IPS-11a (cell line): ENCODE results near the gene MRPL28.
"Not testable (repeated sequence)": the region's sequence is repeated elsewhere in the genome, so short reads cannot be mapped to it uniquely, and the experiment has no call there.

ENCODE experiments used
- H3K4me3 ChIP-seq: one replicate; pipeline ENCODE4 v1.5.1; 2013; ENCODE audit warnings: low read depth, low read length, control low read depth

Gene MRPL28

DNA sequence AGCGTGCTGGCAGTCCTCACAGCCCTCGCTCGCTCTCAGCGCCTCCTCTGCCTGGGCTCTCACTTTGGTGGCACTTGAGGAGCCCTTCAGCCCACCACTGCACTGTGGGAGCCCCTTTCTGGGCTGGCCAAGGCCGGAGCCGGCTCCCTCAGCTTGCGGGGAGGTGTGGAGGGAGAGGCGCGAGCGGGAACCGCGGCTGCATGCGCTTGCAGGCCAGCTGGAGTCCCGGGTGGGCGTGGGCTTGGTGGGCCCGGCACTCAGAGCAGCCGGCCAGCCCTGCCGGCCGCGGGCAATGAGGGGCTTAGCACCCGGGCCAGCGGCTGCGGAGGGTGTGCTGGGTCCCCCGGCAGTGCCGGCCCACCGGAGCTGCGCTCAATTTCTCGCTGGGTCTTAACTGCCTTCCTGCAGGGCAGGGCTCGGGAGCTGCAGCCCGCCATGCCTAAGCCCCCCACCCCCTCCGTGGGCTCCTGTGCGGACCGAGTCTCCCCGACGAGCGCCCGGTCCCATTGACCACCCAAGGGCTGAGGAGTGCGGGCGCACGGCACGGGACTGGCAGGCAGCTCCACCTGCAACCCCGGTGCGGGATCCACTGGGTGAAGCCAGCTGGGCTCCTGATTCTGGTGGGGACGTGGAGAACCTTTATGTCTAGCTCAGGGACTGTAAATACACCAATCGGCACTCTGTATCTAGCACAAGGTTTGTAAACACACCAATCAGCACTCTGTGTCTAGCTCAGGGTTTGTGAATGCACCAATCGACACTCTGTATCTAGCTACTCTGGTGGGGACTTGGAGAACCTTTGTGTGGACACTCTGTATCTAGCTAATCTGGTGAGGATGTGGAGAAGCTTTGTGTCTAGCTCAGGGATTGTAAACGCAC, 29.0 kb downstream of the MRPL28 start:
- H3K4me3 ChIP-seq, result not testable (repeated sequence)

DNA sequence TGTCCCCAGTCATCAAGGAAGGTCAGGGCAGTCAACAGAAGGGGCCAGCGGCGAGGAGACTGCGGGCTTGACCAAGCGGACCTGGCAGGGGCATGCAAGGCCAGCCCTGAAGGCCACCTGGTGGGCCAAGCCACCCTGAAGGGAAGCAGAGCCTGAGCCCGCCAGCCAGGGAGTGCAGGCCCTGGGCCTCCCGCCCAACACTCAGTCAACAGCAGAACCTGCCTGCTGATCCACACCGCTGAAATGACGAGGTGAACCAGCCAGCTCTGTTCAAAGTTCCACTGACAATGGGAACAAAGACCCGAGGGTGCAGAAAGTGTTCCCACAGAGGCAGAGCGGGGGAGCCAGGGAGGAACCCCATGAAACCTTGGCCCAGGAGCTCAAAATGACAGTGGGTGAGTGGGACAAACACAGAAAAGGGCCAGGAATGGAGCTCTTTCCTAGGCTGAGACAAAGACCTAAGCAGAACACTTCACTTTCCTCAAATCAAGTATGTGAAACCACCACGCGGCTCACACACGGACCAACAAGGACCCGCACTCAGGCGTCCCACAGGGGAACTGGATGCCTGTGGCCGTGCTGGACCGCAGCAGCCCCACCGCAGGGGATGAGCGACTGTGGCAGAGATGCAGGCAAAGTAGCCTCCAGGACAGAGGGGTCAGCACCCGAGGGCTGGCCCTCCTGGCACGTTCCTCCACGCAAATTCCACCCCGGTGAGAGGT, 29.8 kb downstream of the MRPL28 start:
- no peak overlapping the region for H3K4me3 ChIP-seq

DNA sequence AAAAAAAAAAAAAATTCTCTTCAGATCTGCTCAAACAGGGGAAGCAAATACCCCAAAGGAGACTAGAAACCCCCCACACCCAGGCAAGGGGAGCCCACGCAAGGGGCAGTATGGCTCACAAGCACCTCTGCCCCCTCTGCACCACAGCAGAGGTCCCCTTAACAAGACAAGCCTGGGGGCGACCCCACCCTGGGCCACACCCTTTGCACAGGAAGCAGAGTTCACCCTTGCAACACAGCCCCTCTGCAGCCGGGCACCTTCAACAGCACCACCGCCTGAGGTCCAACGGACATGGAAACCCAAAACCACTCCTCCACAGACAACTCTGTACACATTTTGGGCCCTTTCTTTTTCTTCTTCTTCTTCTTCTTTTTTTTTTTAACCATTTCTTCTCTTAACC, 30.7 kb downstream of the MRPL28 start:
- H3K4me3 ChIP-seq, result no peak overlapping the region

DNA sequence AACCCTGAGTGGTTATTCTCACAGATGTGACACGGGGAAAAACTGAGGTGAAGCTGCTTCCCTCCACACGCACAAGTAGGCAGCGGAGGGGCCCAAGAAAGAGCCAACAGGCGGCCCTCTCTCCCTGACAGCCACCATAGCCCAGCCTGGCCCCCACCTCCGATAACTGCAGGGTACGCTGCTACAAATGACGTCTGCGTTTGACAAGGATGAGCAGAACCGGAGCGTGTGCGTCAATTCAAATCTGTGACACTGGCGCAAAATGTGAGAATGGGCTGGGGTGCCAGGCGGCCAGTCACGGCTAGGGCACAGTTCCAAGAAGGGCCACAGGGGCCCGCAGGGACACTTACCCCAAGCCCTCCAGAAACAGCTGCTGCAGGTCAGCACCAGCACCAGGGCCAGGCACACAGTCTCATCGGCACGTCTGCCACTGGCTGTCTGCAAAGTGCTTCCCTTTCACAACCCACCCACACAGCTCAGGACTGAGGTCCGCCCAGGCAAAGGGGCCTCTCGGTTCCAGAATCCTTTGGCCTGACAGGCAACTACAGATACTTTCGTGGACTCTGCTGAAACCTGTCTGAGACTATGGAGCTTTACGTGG, 32.3 kb downstream of the MRPL28 start:
- H3K4me3 ChIP-seq, result no peak overlapping the region

DNA sequence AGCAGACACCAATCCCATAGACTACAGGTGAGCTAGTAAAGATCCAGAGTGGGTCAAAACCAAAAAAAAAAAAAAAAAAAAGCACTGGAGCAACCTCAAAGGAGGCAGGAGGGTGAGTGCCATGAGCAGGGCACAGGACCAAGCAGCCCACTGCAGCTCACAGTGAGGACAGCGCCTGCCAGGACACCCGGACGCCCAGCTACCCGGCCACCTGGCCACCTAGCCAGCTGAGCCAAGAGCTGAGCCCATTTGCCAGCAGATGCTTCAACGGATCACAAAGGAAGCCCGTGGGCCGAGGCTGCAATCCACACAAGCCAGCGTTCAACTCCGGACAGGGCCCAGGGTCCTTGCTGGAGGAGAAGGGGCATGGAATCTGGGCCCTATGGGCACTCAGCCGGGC, 32.9 kb downstream of the MRPL28 start:
- H3K4me3 ChIP-seq, result no peak overlapping the region

DNA sequence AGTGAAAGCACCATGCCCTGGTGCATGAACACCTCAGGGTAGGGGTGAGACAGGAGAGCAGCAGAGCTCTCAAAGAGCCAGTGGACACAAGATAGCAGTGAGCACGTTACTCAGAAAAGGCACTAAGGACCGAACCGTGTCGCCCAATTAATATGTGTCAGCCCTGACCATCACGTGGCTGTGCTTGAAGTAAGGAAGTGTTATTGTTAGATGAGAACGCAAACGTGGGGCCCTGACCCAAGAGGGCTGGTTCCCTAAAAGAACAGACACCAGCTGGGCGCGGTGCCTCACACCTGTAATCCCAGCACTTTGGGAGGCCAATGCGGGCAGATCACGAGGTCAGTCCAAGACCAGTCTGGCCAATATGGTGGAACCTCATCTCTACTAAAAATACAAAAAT, 34.1 kb downstream of the MRPL28 start:
- H3K4me3 ChIP-seq, result no peak overlapping the region

DNA sequence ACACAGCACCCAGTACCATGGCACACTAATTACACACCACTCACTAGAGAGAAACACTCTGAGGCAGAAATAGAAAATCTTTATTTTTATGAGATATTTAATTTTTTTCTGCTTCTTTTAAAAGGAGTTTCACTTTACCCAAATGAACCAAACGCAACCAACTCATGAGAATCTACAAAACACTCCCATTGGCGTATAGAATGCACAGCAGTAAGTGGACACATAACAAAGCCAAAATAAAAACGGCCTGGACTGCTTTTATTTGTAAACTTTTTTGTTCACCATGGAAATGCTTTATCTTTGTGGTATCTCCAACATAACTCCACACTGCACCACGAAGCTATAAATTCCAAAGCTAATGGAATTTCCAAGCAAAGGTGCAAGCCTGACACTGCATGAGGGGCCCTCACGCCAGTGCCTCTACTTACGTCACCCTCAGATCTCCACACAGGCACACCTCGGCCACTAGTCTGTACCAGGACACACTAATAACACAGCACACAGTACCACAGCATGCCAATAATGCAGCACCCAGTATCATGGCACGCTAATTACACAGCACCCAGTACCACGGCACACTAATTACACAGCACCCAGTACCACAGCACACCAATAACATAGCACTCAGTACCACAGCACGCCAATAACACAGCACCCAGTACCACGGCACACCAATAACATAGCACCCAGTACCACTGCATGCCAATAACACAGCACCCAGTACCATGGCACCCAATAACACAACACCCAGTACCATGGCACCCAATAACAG, 35.3 kb downstream of the MRPL28 start:
- H3K4me3 ChIP-seq, result not testable (repeated sequence)

DNA sequence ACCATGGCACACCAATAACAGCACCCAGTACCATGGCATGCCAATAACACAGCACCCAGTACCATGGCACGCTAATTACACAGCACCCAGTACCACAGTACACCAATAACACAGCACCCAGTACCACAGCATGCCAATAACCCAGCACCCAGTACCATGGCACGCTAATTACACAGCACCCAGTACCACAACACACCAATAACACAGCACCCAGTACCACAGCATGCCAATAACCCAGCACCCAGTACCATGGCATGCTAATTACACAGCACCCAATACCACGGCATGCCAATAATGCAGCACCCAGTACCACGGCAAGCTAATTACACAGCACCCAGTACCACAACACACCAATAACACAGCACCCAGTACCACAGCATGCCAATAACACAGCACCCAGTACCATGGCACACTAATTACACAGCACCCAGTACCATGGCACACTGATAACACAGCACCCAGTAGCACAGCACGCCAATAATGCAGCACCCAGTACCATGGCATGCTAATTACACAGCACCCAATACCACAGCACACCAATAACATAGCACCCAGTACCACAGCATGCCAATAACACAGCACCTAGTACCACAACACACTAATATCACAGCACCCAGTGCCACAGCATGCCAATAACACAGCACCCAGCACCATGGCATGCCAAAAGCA, 36.0 kb downstream of the MRPL28 start:
- not testable (repeated sequence) for H3K4me3 ChIP-seq

DNA sequence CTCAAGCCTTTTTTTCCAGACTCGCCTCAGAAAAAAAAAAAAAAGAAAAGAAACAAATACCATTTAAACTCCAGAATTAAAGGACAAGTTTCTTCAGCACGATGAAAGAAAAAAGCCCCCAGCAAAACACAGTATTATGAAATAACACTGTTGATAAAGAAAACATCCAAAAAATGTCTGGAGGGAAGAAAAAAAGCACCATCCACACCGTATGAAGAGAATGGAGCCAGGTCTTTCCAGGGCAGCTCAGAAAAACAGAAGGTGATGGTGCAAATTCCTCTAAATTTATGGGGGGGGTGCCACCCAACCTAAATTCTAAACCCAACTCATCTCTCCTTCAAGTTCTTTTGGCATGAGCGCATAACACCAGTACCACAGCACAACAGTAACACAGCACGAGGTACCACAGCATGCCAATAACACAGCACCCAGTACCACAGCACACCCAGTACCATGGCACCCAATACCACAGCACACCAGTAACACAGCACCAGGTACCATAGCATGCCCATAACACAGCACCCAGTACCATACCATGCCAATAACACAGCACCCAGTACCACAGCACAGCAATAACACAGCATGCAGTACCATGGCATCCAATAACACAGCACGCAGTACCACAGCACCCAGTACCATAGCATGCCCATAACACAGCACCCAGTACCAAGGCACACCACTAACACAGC, 36.8 kb downstream of the MRPL28 start:
- H3K4me3 ChIP-seq, result no peak overlapping the region

DNA sequence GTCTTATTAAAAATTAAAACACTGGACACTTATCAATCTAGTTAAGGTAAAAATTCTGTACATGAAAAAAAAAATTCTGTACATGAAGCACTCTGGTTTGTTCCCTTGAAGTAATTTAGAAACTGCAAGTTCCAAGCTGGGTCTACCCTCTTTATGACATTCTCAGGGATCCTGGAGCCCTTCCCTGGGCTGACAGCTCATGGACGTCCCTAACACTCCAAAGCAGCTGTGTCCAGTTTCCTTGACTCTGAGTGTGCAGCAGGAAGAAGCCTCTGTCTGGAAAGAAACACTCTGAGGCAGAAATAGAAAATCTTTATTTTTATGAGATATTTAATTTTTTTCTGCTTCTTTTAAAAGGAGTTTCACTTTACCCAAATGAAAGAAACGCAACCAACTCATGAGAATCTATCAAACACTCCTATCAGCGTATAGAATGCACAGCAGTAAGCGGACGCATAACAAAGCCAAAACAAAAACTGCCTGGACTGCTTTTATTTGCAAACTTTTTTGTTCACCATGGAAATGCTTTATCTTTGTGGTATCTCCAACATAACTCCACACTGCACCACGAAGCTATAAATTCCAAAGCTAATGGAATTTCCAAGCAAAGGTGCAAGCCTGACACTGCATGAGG, 39.0 kb downstream of the MRPL28 start:
- H3K4me3 ChIP-seq, result not testable (repeated sequence)

DNA sequence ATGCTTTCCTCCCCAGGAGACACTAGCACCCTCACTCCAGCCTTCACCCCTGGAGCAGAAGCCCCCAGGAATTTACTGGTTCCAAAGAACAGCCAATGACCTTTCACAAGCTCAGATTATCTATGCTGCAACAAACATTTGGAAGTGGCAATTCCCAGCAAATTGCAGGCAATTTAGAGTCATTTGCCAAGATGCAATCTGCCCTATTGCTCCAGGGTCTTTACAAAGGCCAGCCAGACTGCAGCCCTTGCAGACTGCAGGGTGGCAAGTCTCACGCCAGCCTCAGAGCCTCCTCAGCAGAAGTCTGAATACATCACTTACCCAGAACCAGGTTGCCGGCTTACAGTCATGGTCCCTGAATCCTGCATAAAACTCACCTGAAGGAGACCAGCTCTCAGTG, 39.6 kb downstream of the MRPL28 start:
- H3K4me3 ChIP-seq, result no peak overlapping the region

DNA sequence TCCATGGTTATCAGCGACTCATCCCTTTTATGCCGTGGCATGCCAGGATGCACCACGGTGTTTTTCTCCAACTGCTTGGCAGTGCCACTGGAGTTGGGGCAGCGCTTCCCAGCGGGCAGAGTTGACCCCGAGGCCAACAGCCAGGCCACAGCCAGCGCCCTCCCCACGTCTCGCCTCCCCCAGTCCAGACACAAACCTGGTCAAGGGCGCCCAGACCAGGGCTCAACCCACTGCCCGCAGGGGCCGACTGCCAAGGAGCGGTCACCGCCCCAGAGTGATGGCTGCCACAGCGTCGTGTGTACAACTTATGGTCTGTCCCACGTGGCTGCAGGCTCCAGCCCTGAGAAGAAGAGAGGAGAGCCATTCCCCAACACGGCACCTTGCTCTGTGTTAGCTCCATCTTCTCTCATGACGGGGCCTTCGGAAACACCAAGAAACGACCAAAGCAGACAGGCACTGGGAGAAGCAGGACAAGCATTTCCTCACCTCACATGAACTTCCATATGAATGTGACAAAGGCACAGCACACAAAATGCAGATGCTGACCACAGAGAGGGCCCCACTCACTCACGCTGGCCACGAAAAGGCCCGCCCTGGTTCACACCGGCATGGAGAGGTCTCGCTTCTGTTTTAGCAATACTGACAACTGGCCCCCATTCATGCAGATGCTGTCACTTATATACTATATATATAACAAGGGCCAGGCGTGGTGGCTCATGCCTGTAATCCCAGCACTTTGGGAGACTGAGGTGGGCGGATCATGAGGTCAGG, 44.8 kb downstream of the MRPL28 start:
- H3K4me3 ChIP-seq, result no peak overlapping the region

DNA sequence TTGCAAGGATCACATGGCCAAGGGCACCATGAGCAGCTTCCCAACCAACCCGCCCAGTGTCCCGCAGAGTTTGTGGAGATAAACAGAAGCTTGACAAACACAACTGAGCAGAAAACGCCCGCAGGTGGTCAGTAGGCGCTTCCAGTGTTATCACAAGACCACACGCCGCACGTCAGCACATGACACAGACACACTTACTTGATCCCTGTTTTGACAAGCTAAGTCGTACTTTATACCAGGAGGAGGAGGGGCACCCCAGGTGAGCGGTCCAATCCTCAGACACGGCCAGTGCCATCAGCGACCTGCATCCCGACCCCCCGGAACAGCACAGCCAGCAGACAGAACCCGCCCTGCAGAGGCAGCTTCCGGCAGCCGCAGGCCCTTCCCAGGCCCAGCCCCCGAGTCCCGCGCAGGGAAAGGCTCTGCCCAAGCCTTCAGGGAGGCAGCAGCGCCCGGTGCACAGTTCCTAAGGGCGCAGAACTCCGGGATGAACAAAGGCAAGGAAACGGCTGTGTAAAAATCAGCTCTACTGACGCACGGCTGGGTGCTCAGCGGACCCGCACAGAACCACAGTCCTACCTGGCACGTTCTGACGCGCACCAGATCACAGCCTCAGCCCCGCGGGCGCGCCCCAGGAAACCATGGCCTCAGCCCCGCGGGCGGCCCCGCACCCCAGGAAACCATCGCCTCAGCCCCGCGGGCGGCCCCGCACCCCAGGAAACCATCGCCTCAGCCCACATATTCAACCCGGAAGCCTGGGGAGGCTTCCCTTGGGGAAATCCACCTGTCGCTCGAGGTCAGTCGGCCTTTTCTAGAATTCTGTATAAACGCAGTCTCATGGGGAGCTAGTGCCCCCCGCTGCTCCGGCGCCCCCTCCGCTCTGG, 45.6 kb downstream of the MRPL28 start:
- no peak overlapping the region for H3K4me3 ChIP-seq

DNA sequence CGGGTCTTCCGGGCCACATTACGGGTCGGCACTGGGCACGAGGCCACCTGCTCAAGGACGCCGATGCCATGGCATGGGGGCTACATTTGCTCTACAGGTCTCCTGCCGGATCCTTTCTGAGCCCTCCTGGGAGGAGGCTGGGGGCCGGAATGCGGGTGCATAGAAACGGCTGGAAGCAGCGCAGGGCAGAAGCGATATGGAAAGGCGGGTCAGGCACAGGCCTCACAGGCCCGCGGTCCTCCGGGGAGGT, 46.2 kb downstream of the MRPL28 start:
- H3K4me3 ChIP-seq, result no peak overlapping the region

DNA sequence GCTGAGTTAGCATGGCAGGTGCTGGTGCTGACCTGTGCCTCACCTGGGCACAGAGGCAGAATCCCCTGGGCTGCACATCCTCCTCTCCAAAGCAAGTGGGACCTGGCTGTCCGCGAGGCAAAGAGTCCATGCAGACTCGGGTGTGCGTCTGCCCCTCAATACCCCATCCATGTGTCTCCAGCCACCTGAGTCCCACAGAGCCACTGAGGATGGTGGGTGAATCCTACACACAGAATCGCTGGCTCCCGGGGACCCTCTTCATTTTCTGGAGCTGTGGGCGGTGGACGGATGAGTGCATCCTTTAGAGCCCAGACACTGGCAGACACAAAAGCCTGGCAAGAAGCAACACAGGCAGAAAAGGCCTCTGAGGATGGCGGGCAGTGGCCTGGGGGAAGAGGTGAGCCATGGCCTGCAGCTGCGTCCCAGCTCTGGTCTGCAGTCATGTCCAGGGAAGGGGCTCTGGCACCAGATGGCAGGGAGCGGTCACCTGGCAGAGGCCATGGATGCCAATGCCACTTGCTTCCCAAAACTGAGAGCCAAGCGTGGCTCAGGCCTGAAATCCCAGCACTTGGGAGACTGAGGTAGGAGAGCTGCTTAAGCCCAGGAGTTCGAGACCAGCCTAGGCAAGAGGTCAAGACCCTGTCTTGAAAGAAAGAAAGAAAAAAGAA, 47.7 kb downstream of the MRPL28 start:
- no peak overlapping the region for H3K4me3 ChIP-seq

DNA sequence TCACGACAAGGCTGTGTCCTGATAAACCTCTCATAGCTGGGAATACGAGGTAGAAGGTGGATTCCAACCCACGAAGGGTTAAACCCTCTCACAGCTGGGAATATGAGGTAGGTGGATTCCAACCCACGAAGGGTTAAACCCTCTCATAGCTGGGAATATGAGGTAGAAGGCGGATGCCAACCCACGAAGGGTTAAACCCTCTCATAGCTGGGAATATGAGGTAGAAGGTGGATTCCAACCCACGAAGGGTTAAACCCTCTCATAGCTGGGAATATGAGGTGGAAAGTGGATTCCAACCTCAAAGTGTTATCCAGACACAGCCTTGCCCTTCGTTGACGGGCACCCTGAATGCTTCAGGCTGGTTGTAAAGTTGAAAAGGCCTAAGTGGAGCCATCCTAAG, 48.8 kb downstream of the MRPL28 start:
- H3K4me3 ChIP-seq, result no peak overlapping the region

DNA sequence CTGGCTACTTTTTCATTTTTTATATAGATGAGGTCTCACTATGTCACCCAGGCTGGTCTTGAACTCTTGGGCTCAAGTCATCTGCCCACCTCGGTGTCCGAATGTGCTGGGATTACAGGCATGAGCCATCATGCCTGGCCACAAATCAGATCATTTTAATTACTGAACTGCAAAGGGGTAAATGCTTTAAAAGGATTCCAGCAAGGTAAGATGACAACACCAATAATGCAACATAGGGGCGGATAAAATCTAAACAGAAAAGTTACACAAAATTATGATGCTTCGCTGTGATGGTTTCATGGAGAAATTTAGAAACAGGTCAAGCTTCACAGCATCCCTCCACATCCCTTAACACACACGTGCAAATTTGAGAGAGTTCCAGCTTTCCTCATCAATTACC, 50.1 kb downstream of the MRPL28 start:
- no peak overlapping the region for H3K4me3 ChIP-seq

DNA sequence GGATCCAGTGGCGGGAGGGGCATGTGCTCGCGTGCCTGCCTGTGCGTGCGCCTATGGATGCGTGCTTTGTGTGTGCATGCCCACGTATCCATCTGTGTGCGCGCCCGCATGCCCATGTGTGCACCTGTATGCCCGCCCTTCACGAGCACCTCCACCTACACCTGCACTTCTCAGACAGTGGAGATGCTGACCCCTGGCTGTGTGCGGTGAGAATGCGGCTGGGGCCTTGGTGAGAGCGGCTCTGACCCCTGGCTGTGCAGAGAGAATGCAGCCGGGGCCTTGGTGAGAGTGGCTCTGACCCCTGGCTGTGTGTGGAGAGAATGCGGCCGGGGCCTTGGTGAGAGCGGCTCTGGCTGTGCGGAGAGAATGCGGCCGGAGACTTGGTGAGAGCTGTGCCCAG, 51.7 kb downstream of the MRPL28 start:
- H3K4me3 ChIP-seq, result no peak overlapping the region
